HG03064 (cell line): ENCODE measurements around the gene GPC4.
"Not testable (repeated sequence)": the region's sequence is repeated elsewhere in the genome, so short reads cannot be mapped to it uniquely, and the experiment has no call there.

ENCODE experiments used
- ATAC-seq: cut with Tn5 transposase; IDR thresholded peaks from one replicate; pipeline ENCODE4 v1.9.1; 2021; ENCODE audit warnings: low read depth; ENCODE audit not compliant: unreplicated experiment

The GPC4 gene

GRCh38 chrX:133370696-133371275 is 44.5 kb downstream of the GPC4 start:
- no peak for ATAC-seq

- no peak for ATAC-seq
Observed at GRCh38 chrX:133369065-133369464, 46.2 kb downstream of the GPC4 start.

GRCh38 chrX:133366735-133367134 is 48.6 kb downstream of the GPC4 start:
- ATAC-seq = no peak

GRCh38 chrX:133365871-133366611 is 49.2 kb downstream of the GPC4 start:
- ATAC-seq = no peak

GRCh38 chrX:133364865-133365264 is 50.4 kb downstream of the GPC4 start:
- ATAC-seq = no peak

- no peak for ATAC-seq
Observed at GRCh38 chrX:133364196-133364595, 51.1 kb downstream of the GPC4 start.

- no peak for ATAC-seq
Observed at GRCh38 chrX:133362538-133362937, 52.8 kb downstream of the GPC4 start.

GRCh38 chrX:133359466-133359865 is 55.8 kb downstream of the GPC4 start:
- ATAC-seq = no peak

GRCh38 chrX:133353233-133353632 is 62.1 kb downstream of the GPC4 start:
- ATAC-seq = no peak

GRCh38 chrX:133350751-133351150 is 64.5 kb downstream of the GPC4 start:
- ATAC-seq = no peak

- ATAC-seq = no peak
Observed at GRCh38 chrX:133346026-133346425, 69.3 kb downstream of the GPC4 start.

- ATAC-seq = no peak
Observed at GRCh38 chrX:133339566-133339965, 75.7 kb downstream of the GPC4 start.

GRCh38 chrX:133337250-133337649 is 78.0 kb downstream of the GPC4 start:
- no peak for ATAC-seq

GRCh38 chrX:133335027-133335426 is 80.3 kb downstream of the GPC4 start:
- no peak for ATAC-seq

GRCh38 chrX:133333154-133333750 is 82.0 kb downstream of the GPC4 start:
- ATAC-seq = no peak

GRCh38 chrX:133332737-133333136 is 82.6 kb downstream of the GPC4 start:
- no peak for ATAC-seq

GRCh38 chrX:133330956-133331355 is 84.3 kb downstream of the GPC4 start:
- ATAC-seq = no peak

GRCh38 chrX:133325422-133325821 is 89.9 kb downstream of the GPC4 start:
- ATAC-seq = no peak

GRCh38 chrX:133323431-133323830 is 91.9 kb downstream of the GPC4 start:
- ATAC-seq = peak; percentile 57

- not testable (repeated sequence) for ATAC-seq
Observed at GRCh38 chrX:133322269-133322668, 93.0 kb downstream of the GPC4 start.

GRCh38 chrX:133321451-133321850 is 93.8 kb downstream of the GPC4 start:
- ATAC-seq = no peak

GRCh38 chrX:133314281-133314680 is 101.0 kb downstream of the GPC4 start:
- ATAC-seq = no peak
